ENCODE results near the gene XPR1.

DNA sequence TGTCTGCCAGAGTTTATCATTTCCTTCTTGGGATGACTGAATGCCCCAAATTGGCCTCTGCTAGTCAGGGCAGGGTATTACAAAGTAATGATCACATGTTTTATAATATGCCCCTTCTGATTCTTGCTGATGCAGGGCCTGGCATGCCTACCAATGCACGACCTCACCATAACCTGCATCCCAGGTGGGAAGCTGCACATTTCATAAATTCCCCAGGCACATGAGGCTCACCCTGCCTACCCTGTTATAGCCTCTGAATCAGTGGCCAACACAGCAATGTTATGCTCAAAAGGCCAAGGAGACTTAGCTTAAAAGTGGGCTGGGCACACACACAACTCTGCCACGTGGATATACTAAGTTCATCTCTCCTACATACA lies 28.0 kb upstream of the XPR1 start:
- no peak for TF ChIP-seq CTCF (IDR thresholded peaks at IDR 0.05; ENCODE audit: low read depth, low read length)
- no peak for TF ChIP-seq EZH2phosphoT487 (IDR thresholded peaks at IDR 0.05; ENCODE audit: low read depth)
